A549 (cell line): ENCODE measurements around the gene GPATCH8. TPM values are rescaled to one million over a fixed set of nuclear protein-coding genes. Genes with fewer than 3 reads are reported as not detected.

Experiments
- ATAC-seq, 2 experiments: fragments of 200-7000 bp in 1 of 2; fragments of >200 bp in 1 of 2; cut with Nextera tagmentation in 1 of 2; cut with Tn5 transposase in 1 of 2; 3 replicates each; pipeline versions ENCODE4 v1.8.0 to v1.9.1; 2018 to 2020; ENCODE audit warnings: mild to moderate bottlenecking in 1 of 2, moderate library complexity in 1 of 2
- CTCF ChIA-PET: fragments of 300-600 bp; sonication (Branson Sonifier 250); formaldehyde crosslinking; extraction: SDS; loops from one replicate; lab custom pipeline; 2021; ENCODE audit warnings: antibody characterized with exemption, inconsistent platforms; lab: Yijun Ruan, JAX
- POLR2A ChIA-PET: fragments of 350-600 bp; formaldehyde crosslinking; extraction: SDS; loops from one replicate; lab custom pipeline; 2021; ENCODE audit warnings: antibody characterized with exemption, inconsistent platforms; lab: Yijun Ruan, JAX
- DNase-seq, 2 experiments: peaks; one replicate each; pipeline versions ENCODE4 v3.0.0 to v3.0.0-alpha.2; 2011 to 2016; ENCODE audit warnings: low read depth in 1 of 2, low spot score in 1 of 2
- FAIRE-seq: peaks from 2 replicates; lab custom pipeline; 2011; peaks lifted over from hg19 to GRCh38; lab: Jason Lieb, UNC
- H3K27ac ChIP-seq, 2 experiments: fragments of >200 bp; sonication (Bioruptor Twin); formaldehyde crosslinking; 3 replicates each; pipeline ENCODE4 v1.5.1; 2016 to 2017
- H3K4me1 ChIP-seq: fragments of >200 bp; sonication (Bioruptor Twin); formaldehyde crosslinking; 3 replicates; pipeline ENCODE4 v1.6.1; 2016
- H3K4me2 ChIP-seq: fragments of >200 bp; sonication (Bioruptor Twin); formaldehyde crosslinking; 3 replicates; pipeline ENCODE4 v1.6.1; 2016
- H3K4me3 ChIP-seq: fragments of >200 bp; sonication (Bioruptor Twin); formaldehyde crosslinking; 3 replicates; pipeline ENCODE4 v1.5.1; 2016
- H3K9me3 ChIP-seq: fragments of >200 bp; sonication (Bioruptor Twin); formaldehyde crosslinking; 3 replicates; pipeline ENCODE4 v1.6.1; 2016
- BHLHE40 ChIP-seq: IDR thresholded peaks from 2 replicates; pipeline ENCODE4 v1.6.1; 2012; ENCODE audit warnings: low read depth, low read length, inconsistent platforms
- CBX2 ChIP-seq: fragments of 200-600 bp; sonication (generic); IDR thresholded peaks from 2 replicates; pipeline ENCODE4 v1.6.1; 2016; ENCODE audit warnings: low read depth, mild to moderate bottlenecking, borderline replicate concordance
- CHD4 ChIP-seq: fragments of 200-600 bp; sonication (generic); IDR thresholded peaks from 2 replicates; pipeline ENCODE4 v1.6.1; 2016; ENCODE audit warnings: antibody characterized with exemption, mild to moderate bottlenecking, borderline replicate concordance
- FOSL2 ChIP-seq, 2 experiments: fragments of 450-650 bp in 1 of 2; fragments of >200 bp in 1 of 2; sonication (Bioruptor Twin) in 1 of 2; formaldehyde crosslinking; IDR thresholded peaks; 2 replicates each; pipeline versions ENCODE4 v1.5.0 to v1.6.1; 2016 to 2020; ENCODE audit warnings: mild to moderate bottlenecking in 1 of 2, moderate library complexity in 1 of 2
- HDAC2 ChIP-seq: fragments of 200-600 bp; sonication (generic); IDR thresholded peaks from 2 replicates; pipeline ENCODE4 v1.6.1; 2016
- HEYL ChIP-seq: fragments of 250-450 bp; sonication (Bioruptor Pico); IDR thresholded peaks from 2 replicates; pipeline ENCODE4 v1.8.0; 2021; ENCODE audit warnings: mild to moderate bottlenecking, moderate library complexity
- HOXA7 ChIP-seq: fragments of 250-450 bp; sonication (Bioruptor Pico); IDR thresholded peaks from 2 replicates; pipeline ENCODE4 v1.5.0; 2020; ENCODE audit warnings: mild to moderate bottlenecking, moderate library complexity
- HOXB13 ChIP-seq: fragments of 250-450 bp; sonication (Bioruptor Pico); IDR thresholded peaks from 2 replicates; pipeline ENCODE4 v1.5.0; 2020; ENCODE audit warnings: low read depth, mild to moderate bottlenecking, moderate library complexity
- HOXB5 ChIP-seq: fragments of 250-450 bp; sonication (Bioruptor Pico); IDR thresholded peaks from 2 replicates; pipeline ENCODE4 v1.5.0; 2020; ENCODE audit warnings: mild to moderate bottlenecking, moderate library complexity
- KDM1A ChIP-seq: fragments of 200-600 bp; sonication (generic); IDR thresholded peaks from 2 replicates; pipeline ENCODE4 v1.6.1; 2016; ENCODE audit warnings: low read depth, mild to moderate bottlenecking
- KDM5A ChIP-seq: fragments of 200-600 bp; sonication (generic); IDR thresholded peaks from 2 replicates; pipeline ENCODE4 v1.6.1; 2016; ENCODE audit warnings: antibody characterized with exemption, mild to moderate bottlenecking
- MAFK ChIP-seq: fragments of 450-650 bp; IDR thresholded peaks from 2 replicates; pipeline ENCODE4 v1.6.1; 2014; ENCODE audit not compliant: partially characterized antibody
- MAZ ChIP-seq: fragments of 150-350 bp; IDR thresholded peaks from 2 replicates; pipeline ENCODE4 v1.6.1; 2014; ENCODE audit warnings: antibody characterized with exemption, low read depth, low read length, borderline replicate concordance
- NFE2L2 ChIP-seq: fragments of 150-350 bp; conservative IDR thresholded peaks from 2 replicates; pipeline ENCODE4 v1.6.1; 2014; ENCODE audit warnings: low read length
- POLR2A ChIP-seq: IDR thresholded peaks from 2 replicates; pipeline ENCODE4 v1.6.1; 2012; ENCODE audit warnings: mild to moderate bottlenecking, low read length
- POLR2AphosphoS2 ChIP-seq: conservative IDR thresholded peaks from 2 replicates; pipeline ENCODE4 v1.6.1; 2012; ENCODE audit warnings: low read length, improper control_type of control experiment, inconsistent platforms
- RCOR1 ChIP-seq: fragments of 150-350 bp; IDR thresholded peaks from 2 replicates; pipeline ENCODE4 v1.6.1; 2014; ENCODE audit warnings: antibody characterized with exemption, low read length, low read depth
- RNF2 ChIP-seq: fragments of 200-600 bp; sonication (generic); IDR thresholded peaks from 2 replicates; pipeline ENCODE4 v1.6.1; 2016; ENCODE audit warnings: low read depth, mild to moderate bottlenecking, antibody characterized with exemption, moderate library complexity, borderline replicate concordance
- SMC3 ChIP-seq: fragments of >200 bp; sonication (Bioruptor Twin); formaldehyde crosslinking; IDR thresholded peaks from 3 replicates; pipeline ENCODE4 v1.6.1; 2018; ENCODE audit warnings: inconsistent platforms
- SREBF2 ChIP-seq: fragments of 450-650 bp; IDR thresholded peaks from 2 replicates; pipeline ENCODE4 v1.6.1; 2014; ENCODE audit warnings: mild to moderate bottlenecking, moderate library complexity
- TP53 ChIP-seq: fragments of 250-450 bp; sonication (Bioruptor Pico); IDR thresholded peaks from 2 replicates; pipeline ENCODE4 v1.5.0; 2021; ENCODE audit warnings: mild to moderate bottlenecking, moderate library complexity
- ZNF302 ChIP-seq: fragments of 250-450 bp; sonication (Bioruptor Pico); IDR thresholded peaks from 2 replicates; pipeline ENCODE4 v1.9.0; 2021; ENCODE audit warnings: inconsistent platforms, mild to moderate bottlenecking, moderate library complexity
- WGBS: methylation state at CpG from one replicate; pipeline ENCODE4 v1.1.6; 2017; ENCODE audit errors: missing lambda C conversion rate; 5-methylcytosine and 5-hydroxymethylcytosine counted together
- polyA plus RNA-seq, 4 experiments: library from polyadenylated mRNA; depleted of rRNA in 3 of 4; stranded (reverse); fragments of >200 nt; fragmentation: RNase III in 1 of 4; extraction: RNeasy Plus Mini Kit Qiagen cat#74134 plus additional on column Dnase treatment in 1 of 4; gene quantifications; 2 replicates in 3 of 4; 3 replicates in 1 of 4; pipeline ENCODE4 v1.2.3, GENCODE V29; 2011 to 2017
- TF ChIP-seq, protein P1 (sequence below): IDR thresholded peaks from 2 replicates; pipeline ENCODE4 v1.6.1; 2012; ENCODE audit warnings: low read depth, borderline replicate concordance
- TF ChIP-seq, protein P2 (sequence below): fragments of 150-350 bp; IDR thresholded peaks from 2 replicates; pipeline ENCODE4 v1.6.1; 2014; ENCODE audit warnings: low read depth, mild to moderate bottlenecking, low read length
- TF ChIP-seq, protein P3 (sequence below): fragments of 450-650 bp; IDR thresholded peaks from 2 replicates; pipeline ENCODE4 v1.6.1; 2014; ENCODE audit warnings: antibody characterized with exemption
- TF ChIP-seq, protein P4 (sequence below): fragments of >200 bp; sonication (Bioruptor Twin); formaldehyde crosslinking; IDR thresholded peaks from 3 replicates; pipeline ENCODE4 v1.6.1; 2016
- TF ChIP-seq, protein P5 (sequence below): fragments of >200 bp; sonication (Bioruptor Twin); formaldehyde crosslinking; IDR thresholded peaks from 2 replicates; pipeline ENCODE4 v1.6.1; 2016
- TF ChIP-seq, protein P6 (sequence below): fragments of 250-450 bp; sonication (Bioruptor Pico); IDR thresholded peaks from 2 replicates; pipeline ENCODE4 v1.5.0; 2021; ENCODE audit warnings: mild to moderate bottlenecking, moderate library complexity, borderline replicate concordance

Gene GPATCH8
- polyA plus RNA-seq, 2 of the 4 experiments (the other 2 are of a cell fraction): 21.7 to 27.3 TPM

DNA sequence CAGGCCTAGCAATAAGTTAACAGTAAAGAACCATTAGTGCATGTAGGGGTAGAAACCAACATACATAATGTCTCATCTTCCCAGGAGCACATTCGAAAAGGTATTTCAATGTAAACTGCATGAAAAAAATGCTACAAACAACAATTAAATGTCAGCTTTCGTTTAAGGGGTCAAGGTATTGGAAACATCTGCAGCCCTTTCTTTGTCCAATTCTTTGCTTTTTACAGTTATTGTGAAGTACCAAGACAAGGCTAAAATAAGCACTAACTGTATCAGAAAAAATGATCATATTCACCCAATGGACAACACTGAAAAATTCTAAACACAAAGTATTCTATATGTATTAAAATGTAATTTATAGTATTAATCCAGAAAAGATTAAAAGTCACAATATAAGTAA is 37.9 kb downstream of the GPATCH8 start:
- no peak for ATAC-seq
- no peak overlapping the region for H3K4me3 ChIP-seq
- no peak for DNase-seq
- FAIRE-seq: no peak
- CTCF ChIA-PET: interaction anchor here (1.1 kb wide), 1 partner anchor 65 kb away, joined by 4 read pairs; no protein-coding TSS in a partner anchor
- H3K27ac ChIP-seq: no peak overlapping the region
- POLR2A ChIA-PET: no interaction called here
- H3K9me3 ChIP-seq: no peaks in the 10 kb centered on the region
- no peak overlapping the region for H3K4me2 ChIP-seq
- WGBS: 92% methylated on average over 2 of the region's 2 CpGs
- peaks cover 25% of the 10 kb centered on the region for H3K4me1 ChIP-seq
- TF ChIP-seq KDM5A (no peak), POLR2A (no peak), SREBF2 (no peak), RCOR1 (no peak), MAZ (no peak), FOSL2 (IDR thresholded peaks at IDR 0.05) (no peak), FOSL2 (CRISPR knock-in tag; IDR thresholded peaks at IDR 0.05) (no peak), HOXA7 (CRISPR knock-in tag) (no peak), KDM1A (no peak), RNF2 (no peak), HEYL (no peak), NFE2L2 (no peak), BHLHE40 (no peak), HOXB5 (CRISPR knock-in tag) (no peak)
- TF ChIP-seq, protein P1, sequence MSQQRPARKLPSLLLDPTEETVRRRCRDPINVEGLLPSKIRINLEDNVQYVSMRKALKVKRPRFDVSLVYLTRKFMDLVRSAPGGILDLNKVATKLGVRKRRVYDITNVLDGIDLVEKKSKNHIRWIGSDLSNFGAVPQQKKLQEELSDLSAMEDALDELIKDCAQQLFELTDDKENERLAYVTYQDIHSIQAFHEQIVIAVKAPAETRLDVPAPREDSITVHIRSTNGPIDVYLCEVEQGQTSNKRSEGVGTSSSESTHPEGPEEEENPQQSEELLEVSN: no peak
- TF ChIP-seq, protein P2, sequence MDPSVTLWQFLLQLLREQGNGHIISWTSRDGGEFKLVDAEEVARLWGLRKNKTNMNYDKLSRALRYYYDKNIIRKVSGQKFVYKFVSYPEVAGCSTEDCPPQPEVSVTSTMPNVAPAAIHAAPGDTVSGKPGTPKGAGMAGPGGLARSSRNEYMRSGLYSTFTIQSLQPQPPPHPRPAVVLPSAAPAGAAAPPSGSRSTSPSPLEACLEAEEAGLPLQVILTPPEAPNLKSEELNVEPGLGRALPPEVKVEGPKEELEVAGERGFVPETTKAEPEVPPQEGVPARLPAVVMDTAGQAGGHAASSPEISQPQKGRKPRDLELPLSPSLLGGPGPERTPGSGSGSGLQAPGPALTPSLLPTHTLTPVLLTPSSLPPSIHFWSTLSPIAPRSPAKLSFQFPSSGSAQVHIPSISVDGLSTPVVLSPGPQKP: no peak
- TF ChIP-seq, protein P3, sequence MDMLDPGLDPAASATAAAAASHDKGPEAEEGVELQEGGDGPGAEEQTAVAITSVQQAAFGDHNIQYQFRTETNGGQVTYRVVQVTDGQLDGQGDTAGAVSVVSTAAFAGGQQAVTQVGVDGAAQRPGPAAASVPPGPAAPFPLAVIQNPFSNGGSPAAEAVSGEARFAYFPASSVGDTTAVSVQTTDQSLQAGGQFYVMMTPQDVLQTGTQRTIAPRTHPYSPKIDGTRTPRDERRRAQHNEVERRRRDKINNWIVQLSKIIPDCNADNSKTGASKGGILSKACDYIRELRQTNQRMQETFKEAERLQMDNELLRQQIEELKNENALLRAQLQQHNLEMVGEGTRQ: no peak
- TF ChIP-seq, protein P4, sequence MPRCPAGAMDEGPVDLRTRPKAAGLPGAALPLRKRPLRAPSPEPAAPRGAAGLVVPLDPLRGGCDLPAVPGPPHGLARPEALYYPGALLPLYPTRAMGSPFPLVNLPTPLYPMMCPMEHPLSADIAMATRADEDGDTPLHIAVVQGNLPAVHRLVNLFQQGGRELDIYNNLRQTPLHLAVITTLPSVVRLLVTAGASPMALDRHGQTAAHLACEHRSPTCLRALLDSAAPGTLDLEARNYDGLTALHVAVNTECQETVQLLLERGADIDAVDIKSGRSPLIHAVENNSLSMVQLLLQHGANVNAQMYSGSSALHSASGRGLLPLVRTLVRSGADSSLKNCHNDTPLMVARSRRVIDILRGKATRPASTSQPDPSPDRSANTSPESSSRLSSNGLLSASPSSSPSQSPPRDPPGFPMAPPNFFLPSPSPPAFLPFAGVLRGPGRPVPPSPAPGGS: no peak

DNA sequence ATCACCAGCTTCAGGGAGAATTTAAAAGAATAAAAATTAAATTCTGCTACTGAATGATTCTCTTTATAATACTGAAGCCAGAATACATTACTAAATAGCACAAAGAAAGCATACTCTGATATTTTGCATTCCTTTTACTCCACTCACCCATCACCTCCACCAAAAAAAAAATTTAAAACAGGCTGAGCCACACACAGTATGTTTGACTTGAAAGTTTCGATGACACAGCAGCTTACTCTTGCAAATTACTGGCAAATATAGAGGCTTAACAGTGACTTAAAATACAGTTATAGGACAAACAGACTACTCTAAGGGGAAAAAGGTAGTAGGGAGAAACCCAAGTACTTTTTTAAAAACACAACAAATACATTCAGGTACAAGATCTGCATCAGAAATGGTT is 39.2 kb downstream of the GPATCH8 start:
- ATAC-seq (no peak), DNase-seq (no peak), FAIRE-seq (no peak)
- ChIA-PET CTCF (interaction anchor here (1.0 to 1.4 kb wide), 5 partner anchors 10 to 173 kb away, joined by 3 to 4 read pairs (median 4); no protein-coding TSS in a partner anchor), POLR2A (no interaction called here)
- Histone ChIP-seq H3K4me3 (no peak overlapping the region), H3K9me3 (no peaks in the 10 kb centered on the region), H3K27ac (0 out of 6 replicates have a peak overlapping the region, but pooled peaks of 1 of the 2 experiments have one; percentile 1), H3K4me1 (peaks cover 25% of the 10 kb centered on the region), H3K4me2 (0 out of 3 replicates have a peak overlapping the region, but pooled peaks have one; percentile 17)
- WGBS: 76% methylated on average over 1 of the region's 1 CpG
- peak; percentile 48 for TF ChIP-seq MAFK
- TF ChIP-seq, protein P4: no peak

DNA sequence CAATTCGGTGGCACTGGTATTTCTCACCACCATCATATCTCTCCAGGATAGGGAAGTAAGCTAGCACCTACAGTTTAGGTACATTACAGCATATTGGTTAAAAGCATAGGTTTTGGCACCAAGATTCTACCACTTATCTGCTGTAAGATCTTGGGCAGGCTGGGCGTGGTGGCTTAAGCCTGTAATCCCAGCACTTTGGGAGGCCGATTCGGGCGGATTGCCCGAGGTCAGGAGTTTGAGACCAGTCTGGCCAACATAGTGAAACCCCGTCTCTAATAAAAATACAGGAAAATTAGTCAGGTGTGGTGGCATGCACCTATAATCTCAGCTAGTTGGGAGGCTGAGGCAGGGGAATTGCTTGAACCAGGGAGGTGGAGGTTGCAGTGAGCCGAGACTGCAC is 51.4 kb downstream of the GPATCH8 start:
- CTCF ChIA-PET: interaction anchor here (1.5 to 1.6 kb wide), 2 partner anchors 17 to 18 kb away, joined by 3 to 5 read pairs; no protein-coding TSS in a partner anchor
- no peak for ATAC-seq
- H3K27ac ChIP-seq: no peak overlapping the region
- FAIRE-seq: no peak
- no peak overlapping the region for H3K4me3 ChIP-seq
- no peaks in the 10 kb centered on the region for H3K9me3 ChIP-seq
- no peak for DNase-seq
- 95% methylated on average over 8 of the region's 8 CpGs for WGBS
- no peak overlapping the region for H3K4me2 ChIP-seq
- POLR2A ChIA-PET: no interaction called here
- no peaks in the 10 kb centered on the region for H3K4me1 ChIP-seq
- no peak for TF ChIP-seq HDAC2
- TF ChIP-seq MAFK: no peak
- TF ChIP-seq KDM5A: no peak
- no peak for TF ChIP-seq HOXB13 (CRISPR knock-in tag)
- no peak for TF ChIP-seq CHD4
- no peak for TF ChIP-seq RCOR1
- no peak for TF ChIP-seq SMC3
- no peak for TF ChIP-seq POLR2AphosphoS2
- no peak for TF ChIP-seq TP53 (CRISPR knock-in tag)
- no peak for TF ChIP-seq ZNF302 (CRISPR knock-in tag)
- TF ChIP-seq SREBF2: no peak
- no peak for TF ChIP-seq CBX2
- TF ChIP-seq, protein P5, sequence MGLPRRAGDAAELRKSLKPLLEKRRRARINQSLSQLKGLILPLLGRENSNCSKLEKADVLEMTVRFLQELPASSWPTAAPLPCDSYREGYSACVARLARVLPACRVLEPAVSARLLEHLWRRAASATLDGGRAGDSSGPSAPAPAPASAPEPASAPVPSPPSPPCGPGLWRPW: no peak
- TF ChIP-seq, protein P6, sequence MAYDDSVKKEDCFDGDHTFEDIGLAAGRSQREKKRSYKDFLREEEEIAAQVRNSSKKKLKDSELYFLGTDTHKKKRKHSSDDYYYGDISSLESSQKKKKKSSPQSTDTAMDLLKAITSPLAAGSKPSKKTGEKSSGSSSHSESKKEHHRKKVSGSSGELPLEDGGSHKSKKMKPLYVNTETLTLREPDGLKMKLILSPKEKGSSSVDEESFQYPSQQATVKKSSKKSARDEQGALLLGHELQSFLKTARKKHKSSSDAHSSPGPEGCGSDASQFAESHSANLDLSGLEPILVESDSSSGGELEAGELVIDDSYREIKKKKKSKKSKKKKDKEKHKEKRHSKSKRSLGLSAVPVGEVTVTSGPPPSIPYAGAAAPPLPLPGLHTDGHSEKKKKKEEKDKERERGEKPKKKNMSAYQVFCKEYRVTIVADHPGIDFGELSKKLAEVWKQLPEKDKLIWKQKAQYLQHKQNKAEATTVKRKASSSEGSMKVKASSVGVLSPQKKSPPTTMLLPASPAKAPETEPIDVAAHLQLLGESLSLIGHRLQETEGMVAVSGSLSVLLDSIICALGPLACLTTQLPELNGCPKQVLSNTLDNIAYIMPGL (CRISPR knock-in tag): no peak
